CD4-positive, alpha-beta memory T cell (primary cell): ENCODE results near the gene ALX3. TPM values are rescaled to one million over a fixed set of nuclear protein-coding genes. Genes with fewer than 3 reads are reported as not detected.
"Not testable (repeated sequence)": the region's sequence is repeated elsewhere in the genome, so short reads cannot be mapped to it uniquely, and the experiment has no call there.

ENCODE experiments used
- CTCF ChIA-PET: fragments of 350-600 bp; sonication (Branson Sonifier 250); formaldehyde crosslinking; loops from one replicate; lab custom pipeline; 2021; ENCODE audit warnings: inconsistent platforms; ENCODE audit not compliant: partially characterized antibody; lab: Charles Lee
- POLR2A ChIA-PET: fragments of 350-600 bp; sonication (Branson Sonifier 250); formaldehyde crosslinking; loops from one replicate; lab custom pipeline; 2021; ENCODE audit not compliant: partially characterized antibody; lab: Charles Lee
- DNase-seq, 5 donors: peaks; one replicate each; pipeline versions ENCODE4 v3.0.0 to v3.0.0-alpha.2; 2020 to 2022; ENCODE audit warnings: mixed read lengths in 1 of 5
- H3K27ac ChIP-seq: one replicate; pipeline ENCODE4 v1.7.0; 2013; ENCODE audit warnings: low read depth, low read length
- H3K27me3 ChIP-seq: 2 replicates; pipeline ENCODE4 v1.7.0; 2013; ENCODE audit warnings: mild to moderate bottlenecking, low read length, moderate library complexity; ENCODE audit not compliant: insufficient read depth
- H3K36me3 ChIP-seq: 2 replicates; pipeline ENCODE4 v1.7.0; 2013; ENCODE audit warnings: mild to moderate bottlenecking, low read length, moderate library complexity; ENCODE audit not compliant: insufficient read depth
- H3K4me1 ChIP-seq: 2 replicates; pipeline ENCODE4 v1.7.0; 2013; ENCODE audit warnings: mild to moderate bottlenecking, low read length, moderate library complexity; ENCODE audit not compliant: insufficient read depth
- H3K4me3 ChIP-seq, 2 donors: one replicate each; pipeline ENCODE4 v1.7.0; 2013; ENCODE audit warnings: low read length in 2 of 2, mild to moderate bottlenecking in 1 of 2
- H3K9me3 ChIP-seq, 2 donors: one replicate each; pipeline ENCODE4 v1.7.0; 2013; ENCODE audit warnings: low read length in 2 of 2, control low read depth in 1 of 2; ENCODE audit not compliant: control insufficient read depth in 1 of 2
- H3K27ac Mint-ChIP-seq, 7 donors: one replicate each; pipeline ENCODE4 v1.8.0; 2020 to 2021; ENCODE audit warnings: mixed read lengths in 7 of 7, mild to moderate bottlenecking in 6 of 7, inconsistent platforms in 3 of 7, moderate library complexity in 3 of 7
- H3K27me3 Mint-ChIP-seq, 2 donors: one replicate each; pipeline ENCODE4 v1.8.0; 2020 to 2021; ENCODE audit warnings: mixed read lengths in 2 of 2
- H3K36me3 Mint-ChIP-seq, 2 donors: one replicate each; pipeline ENCODE4 v1.8.0; 2020 to 2021; ENCODE audit warnings: mixed read lengths in 2 of 2, inconsistent platforms in 1 of 2, mild to moderate bottlenecking in 1 of 2
- H3K4me1 Mint-ChIP-seq, 4 donors: one replicate each; pipeline ENCODE4 v1.8.0; 2020 to 2021; ENCODE audit warnings: mixed read lengths in 4 of 4, mild to moderate bottlenecking in 1 of 4
- H3K4me3 Mint-ChIP-seq, 8 donors: one replicate each; pipeline ENCODE4 v1.8.0; 2020 to 2021; ENCODE audit warnings: mixed read lengths in 8 of 8, mild to moderate bottlenecking in 7 of 8, moderate library complexity in 6 of 8, inconsistent platforms in 3 of 8
- H3K9me3 Mint-ChIP-seq, 8 donors: one replicate each; pipeline ENCODE4 v1.8.0; 2020 to 2021; ENCODE audit warnings: mixed read lengths in 8 of 8, mild to moderate bottlenecking in 5 of 8, inconsistent platforms in 3 of 8, moderate library complexity in 1 of 8
- intact Hi-C: fragments of 100-400 bp; cut with micrococcal nuclease; formaldehyde crosslinking; loops from one replicate; pipeline ENCODE4 v1.15.1; 2023
- polyA plus RNA-seq, 2 donors: library from polyadenylated mRNA; unstranded; fragments of 300-500 nt; fragmentation: Illumina TruSeq; gene quantifications; one replicate each; pipeline ENCODE4 v1.2.3, GENCODE V29; 2021
- total RNA-seq, 2 experiments: library from RNA; stranded (reverse); gene quantifications; one replicate each; pipeline ENCODE4 v1.2.3, GENCODE V29; 2021

Gene ALX3
- total and polyA plus RNA-seq, 4 experiments from 2014 or later, result not detected

DNA sequence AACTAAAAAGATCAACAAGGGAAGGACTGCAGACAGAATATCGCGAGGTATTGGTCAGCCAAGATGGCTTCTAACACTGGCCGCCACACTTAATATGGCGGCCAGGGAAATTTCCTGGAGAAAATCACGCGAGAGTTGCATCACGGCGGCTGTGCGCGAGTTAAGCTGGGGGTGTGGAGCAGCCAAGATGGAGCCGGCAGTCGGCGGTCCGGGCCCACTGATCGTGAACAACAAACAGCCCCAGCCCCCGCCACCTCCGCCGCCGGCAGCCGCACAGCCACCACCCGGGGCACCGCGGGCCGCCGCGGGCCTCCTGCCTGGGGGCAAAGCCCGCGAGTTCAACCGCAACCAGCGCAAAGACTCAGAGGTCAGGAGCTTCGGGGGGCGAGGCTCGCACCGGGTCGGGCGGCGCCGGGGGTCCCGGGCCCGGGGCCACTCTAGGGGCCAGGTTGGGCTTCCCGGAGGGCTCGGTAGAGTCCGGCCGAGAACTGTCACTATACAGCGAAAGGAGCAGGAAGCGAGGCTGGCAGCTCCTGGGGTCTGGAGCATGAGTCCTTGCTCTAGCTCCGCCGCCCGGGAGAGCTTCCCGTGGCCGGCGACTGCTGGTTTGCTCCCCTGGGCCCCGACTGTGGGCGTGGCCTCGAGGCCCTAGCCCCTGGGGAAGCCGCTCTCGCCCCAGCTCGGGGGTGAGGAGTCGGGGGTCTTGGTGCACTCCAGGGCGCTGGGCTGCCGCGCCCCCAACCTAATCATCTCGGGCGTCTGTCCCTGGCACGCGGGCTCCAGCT lies 35.8 kb downstream of the ALX3 start, which contains the start of gene STRIP1:
Gene STRIP1, plus strand, starts transcription at position 174 of the 785 bp plus-strand sequence. Its CDS starts 14 bp downstream, at position 188.
- ChIA-PET CTCF (interaction anchor here (1.2 to 9.3 kb wide), 5 partner anchors 14 to 305 kb away, joined by 3 to 120 read pairs (median 5); partner anchors contain the start of genes AHCYL1 and RBM15), POLR2A (interaction anchor here (0.7 to 2.7 kb wide), 33 partner anchors 9 to 1343 kb away, joined by 3 to 33 read pairs (median 4); partner anchors contain the start of genes AHCYL1, ATXN7L2, CYB561D1 and GNAI3)
- Histone ChIP-seq H3K27me3 (no peaks in the 10 kb centered on the region), H3K27ac (peak within 1 kb of the TSS; percentile 97), H3K36me3 (peaks cover 20% of the 10 kb centered on the region), H3K9me3 (no peaks in the 10 kb centered on the region), H3K4me3 (peak within 1 kb of the TSS; percentile 74 to 80), H3K4me1 (peaks cover 44% of the 10 kb centered on the region)
- Mint-ChIP-seq H3K27me3 (no peaks in the 10 kb centered on the region), H3K4me1 (peaks cover 34 to 66% (median 48%) of the 10 kb centered on the region in 4 donors), H3K36me3 (peaks cover 13 to 37% of the 10 kb centered on the region in 2 donors), H3K27ac (peak within 1 kb of the TSS; percentile 83 to 98 (median 95)), H3K9me3 (peaks cover 0 to 6% (median 0%) of the 10 kb centered on the region in 8 donors), H3K4me3 (peak within 1 kb of the TSS; percentile 93 to 98 (median 97))
- intact Hi-C loops, result loop anchor here (1.0 to 5.0 kb wide), 8 partner anchors 50 to 928 kb away; partner anchors contain the start of genes AHCYL1, ATXN7L2, LAMTOR5 and LRIF1
- DNase-seq, result peak; percentile 93 to 95 (median 95)

DNA sequence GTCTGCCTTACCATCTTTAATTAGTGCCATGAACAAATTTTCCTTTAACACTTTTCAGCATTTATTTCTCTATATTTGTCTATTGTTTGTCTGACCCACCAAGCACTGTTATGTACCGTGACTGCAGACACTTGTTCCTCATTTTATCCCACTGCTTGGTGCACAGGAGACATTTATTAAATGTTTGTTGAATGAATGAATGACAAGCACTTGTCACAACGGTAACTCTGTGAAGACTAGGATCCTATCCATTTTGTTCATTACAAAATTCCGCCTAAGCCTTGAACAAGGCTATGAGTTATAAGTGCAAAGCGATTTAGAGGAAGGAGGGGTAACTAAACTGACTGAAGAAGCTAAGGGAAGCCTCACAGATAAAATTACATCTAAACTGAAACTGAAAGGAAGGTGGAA lies 36.4 kb downstream of the ALX3 start:
- Mint-ChIP-seq H3K27me3 (no peaks in the 10 kb centered on the region), H3K36me3 (peaks cover 10 to 31% of the 10 kb centered on the region in 2 donors), H3K4me3 (peak overlapping the region; percentile 93 to 98 (median 97)), H3K9me3 (peaks cover 0 to 6% (median 0%) of the 10 kb centered on the region in 8 donors), H3K27ac (peak overlapping the region; percentile 83 to 98 (median 95)), H3K4me1 (peaks cover 34 to 68% (median 49%) of the 10 kb centered on the region in 4 donors)
- ChIA-PET POLR2A (interaction anchor here (0.8 to 2.7 kb wide), 27 partner anchors 9 to 1342 kb away, joined by 3 to 33 read pairs (median 4); partner anchors contain the start of genes AHCYL1, ATXN7L2, GNAI3 and KCNC4), CTCF (interaction anchor here (1.2 to 9.3 kb wide), 4 partner anchors 13 to 305 kb away, joined by 3 to 120 read pairs (median 10); partner anchors contain the start of genes AHCYL1 and RBM15)
- H3K9me3 ChIP-seq, result no peaks in the 10 kb centered on the region
- intact Hi-C loops, result loop anchor here (1.0 to 5.0 kb wide), 8 partner anchors 50 to 928 kb away; partner anchors contain the start of genes AHCYL1, ATXN7L2, LAMTOR5 and LRIF1
- H3K36me3 ChIP-seq, result peaks cover 14% of the 10 kb centered on the region
- H3K4me1 ChIP-seq, result peaks cover 44% of the 10 kb centered on the region
- H3K27me3 ChIP-seq, result no peaks in the 10 kb centered on the region
- peak overlapping the region; percentile 44 to 80 for H3K4me3 ChIP-seq
- peak overlapping the region; percentile 97 for H3K27ac ChIP-seq
- no peak for DNase-seq

DNA sequence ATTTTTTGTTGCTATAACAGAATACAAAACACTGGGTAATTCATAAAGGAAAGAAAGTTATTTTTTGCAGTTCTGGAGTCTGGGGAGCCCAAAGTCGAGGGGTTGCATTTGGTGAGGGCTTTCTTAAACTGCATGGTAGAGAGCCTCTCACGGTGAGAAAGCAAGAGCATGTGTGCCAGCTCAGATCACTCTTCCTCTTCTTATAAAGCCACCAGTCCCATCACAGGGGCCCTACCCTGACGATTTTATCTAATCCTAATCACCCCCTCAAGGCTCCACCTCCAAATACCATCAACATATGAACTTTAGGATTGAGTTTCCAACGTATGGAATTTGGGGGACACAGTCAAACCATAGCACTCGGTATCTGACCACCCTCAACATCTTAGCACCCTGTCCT lies 37.1 kb downstream of the ALX3 start:
- POLR2A ChIA-PET, result interaction anchor here (2.0 kb wide), 1 partner anchor 305 kb away, joined by 5 read pairs; the partner anchor contains the start of gene RBM15

DNA sequence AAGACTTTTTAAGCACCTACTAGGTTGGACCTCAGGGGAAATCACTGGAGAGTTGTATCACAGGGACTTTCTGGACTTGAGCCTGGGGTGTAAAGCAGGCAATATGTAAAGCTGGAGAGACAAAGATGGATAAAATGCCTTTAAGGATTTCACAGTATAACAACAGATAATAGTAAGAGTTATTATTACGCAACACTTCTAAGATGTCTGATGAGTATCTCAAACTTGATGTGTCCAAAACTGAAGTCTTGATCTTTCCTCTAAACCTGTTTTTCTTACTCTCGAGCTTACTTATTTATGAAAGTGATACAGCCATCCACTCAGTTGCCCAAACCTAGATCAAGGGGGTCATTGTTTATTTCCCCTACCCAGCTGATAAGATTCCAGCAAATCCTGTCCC lies 38.1 kb downstream of the ALX3 start:
- CTCF ChIA-PET, result interaction anchor here (1.1 to 4.4 kb wide), 4 partner anchors 21 to 164 kb away, joined by 3 to 41 read pairs (median 15); partner anchors contain the start of gene AHCYL1
- peaks cover 0 to 16% of the 10 kb centered on the region in 2 donors for H3K36me3 Mint-ChIP-seq
- Histone ChIP-seq H3K4me3 (no peak overlapping the region), H3K27ac (no peak overlapping the region), H3K4me1 (peaks cover 44% of the 10 kb centered on the region), H3K9me3 (no peaks in the 10 kb centered on the region), H3K27me3 (no peaks in the 10 kb centered on the region), H3K36me3 (no peaks in the 10 kb centered on the region)
- peaks cover 0 to 4% (median 0%) of the 10 kb centered on the region in 8 donors for H3K9me3 Mint-ChIP-seq
- H3K27ac Mint-ChIP-seq, result peak overlapping the region in 5 of 7 donors; percentile 2 to 83 (median 43)
- H3K4me3 Mint-ChIP-seq, result peak overlapping the region in 5 of 8 donors; percentile 5 to 47 (median 43)
- peaks cover 34 to 68% (median 49%) of the 10 kb centered on the region in 4 donors for H3K4me1 Mint-ChIP-seq
- DNase-seq, result no peak
- no peaks in the 10 kb centered on the region for H3K27me3 Mint-ChIP-seq
- POLR2A ChIA-PET, result interaction anchor here (2.0 kb wide), 1 partner anchor 306 kb away, joined by 5 read pairs; the partner anchor contains the start of gene RBM15
- intact Hi-C loops, result loop anchor here (5.0 kb wide), 3 partner anchors 550 to 930 kb away; partner anchors contain the start of genes ATXN7L2, LRIF1 and PSMA5

More for the DNA sequence above, 37.1 kb downstream of the ALX3 start:
- intact Hi-C loops, result loop anchor here (5.0 kb wide), 3 partner anchors 551 to 929 kb away; partner anchors contain the start of genes ATXN7L2, LRIF1 and PSMA5
- no peaks in the 10 kb centered on the region for H3K9me3 ChIP-seq
- H3K4me1 ChIP-seq, result peaks cover 44% of the 10 kb centered on the region
- peaks cover 0 to 6% (median 0%) of the 10 kb centered on the region in 8 donors for H3K9me3 Mint-ChIP-seq
- no peak for DNase-seq
- no peaks in the 10 kb centered on the region for H3K27me3 ChIP-seq
- peaks cover 8% of the 10 kb centered on the region for H3K36me3 ChIP-seq
- H3K27ac ChIP-seq, result peak overlapping the region; percentile 97
- peaks cover 34 to 68% (median 49%) of the 10 kb centered on the region in 4 donors for H3K4me1 Mint-ChIP-seq
- H3K27me3 Mint-ChIP-seq, result no peaks in the 10 kb centered on the region
- CTCF ChIA-PET, result no interaction called here
- H3K4me3 ChIP-seq, result peak overlapping the region in 1 of 2 donors; percentile 44
- H3K27ac Mint-ChIP-seq, result peak overlapping the region; percentile 42 to 98 (median 94)
- peaks cover 4 to 25% of the 10 kb centered on the region in 2 donors for H3K36me3 Mint-ChIP-seq
- peak overlapping the region in 4 of 8 donors; percentile 93 to 98 (median 97) for H3K4me3 Mint-ChIP-seq

DNA sequence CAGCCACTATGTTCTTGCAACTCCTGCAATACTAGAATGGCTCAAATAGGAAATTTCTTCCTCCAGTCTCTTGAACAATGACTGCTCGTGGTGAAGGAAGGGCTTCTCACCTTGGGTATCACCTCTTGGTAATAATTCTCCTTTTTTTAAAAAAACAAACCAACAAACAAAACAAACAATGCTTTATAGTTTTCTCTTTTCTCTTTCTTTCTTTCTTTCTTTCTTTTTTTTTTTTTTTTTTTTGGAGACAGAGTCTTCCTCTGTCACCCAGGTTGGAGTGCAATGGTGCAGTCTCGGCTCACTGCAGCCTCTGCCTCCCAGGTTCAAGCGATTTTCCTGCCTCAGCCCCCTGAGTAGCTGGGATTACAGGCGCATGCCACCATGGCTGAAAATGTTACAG lies 39.8 kb downstream of the ALX3 start:
- POLR2A ChIA-PET, result interaction anchor here (0.8 to 2.5 kb wide), 2 partner anchors 46 to 229 kb away, joined by 3 to 7 read pairs; partner anchors contain the start of gene AHCYL1
- not testable (repeated sequence) for H3K27me3 Mint-ChIP-seq, H3K27me3 ChIP-seq, H3K9me3 Mint-ChIP-seq, H3K9me3 ChIP-seq, DNase-seq, H3K36me3 Mint-ChIP-seq, H3K36me3 ChIP-seq
- Mint-ChIP-seq H3K27ac (peak overlapping the region; percentile 88 to 97 (median 96)), H3K4me3 (peak overlapping the region; percentile 83 to 90 (median 89)), H3K4me1 (peaks cover 27 to 55% (median 37%) of the 10 kb centered on the region in 4 donors)
- CTCF ChIA-PET, result interaction anchor here (0.7 to 4.4 kb wide), 24 partner anchors 7 to 547 kb away, joined by 3 to 44 read pairs (median 4); partner anchors contain the start of genes AHCYL1, ATXN7L2, GSTM2 and GSTM4
- H3K4me3 ChIP-seq, result peak overlapping the region; percentile 3 to 12
- intact Hi-C loops, result loop anchor here (5.0 kb wide), 3 partner anchors 548 to 932 kb away; partner anchors contain the start of genes ATXN7L2, LRIF1 and PSMA5
- peak overlapping the region; percentile 53 for H3K27ac ChIP-seq
- peaks cover 33% of the 10 kb centered on the region for H3K4me1 ChIP-seq

DNA sequence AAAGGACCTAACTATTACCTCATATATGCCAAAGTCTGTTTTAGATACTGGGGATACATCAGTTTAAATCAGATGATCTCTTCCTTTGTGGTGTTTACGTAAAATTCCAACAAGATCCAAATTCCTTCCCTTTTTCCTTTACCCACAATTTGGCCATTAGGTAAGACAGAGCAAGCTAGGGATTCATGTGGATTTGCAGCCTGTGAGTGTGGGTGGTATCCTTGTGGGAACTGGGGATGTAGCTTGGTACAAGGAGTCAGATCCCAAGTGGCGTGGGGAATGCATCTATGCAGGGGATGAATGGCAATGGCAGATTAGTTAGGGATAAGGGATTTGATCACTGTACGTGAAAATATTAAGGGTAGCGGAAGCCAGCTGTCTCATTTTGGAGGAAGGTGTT lies 45.9 kb downstream of the ALX3 start:
- Mint-ChIP-seq H3K9me3 (no peaks in the 10 kb centered on the region), H3K27ac (no peak overlapping the region), H3K4me3 (no peak overlapping the region), H3K36me3 (peaks cover 26 to 41% of the 10 kb centered on the region in 2 donors), H3K27me3 (no peaks in the 10 kb centered on the region), H3K4me1 (peaks cover 1 to 2% (median 2%) of the 10 kb centered on the region in 4 donors)
- Histone ChIP-seq H3K27ac (no peak overlapping the region), H3K4me3 (no peak overlapping the region), H3K36me3 (peaks cover 22% of the 10 kb centered on the region), H3K27me3 (no peaks in the 10 kb centered on the region), H3K4me1 (no peaks in the 10 kb centered on the region), H3K9me3 (no peaks in the 10 kb centered on the region)
- POLR2A ChIA-PET, result interaction anchor here (1.5 kb wide), 1 partner anchor 10 kb away, joined by 4 read pairs; the partner anchor contains the start of gene STRIP1
- intact Hi-C loops, result no loop called here
- no peak for DNase-seq
- CTCF ChIA-PET, result interaction anchor here (0.5 kb wide), 1 partner anchor 374 kb away, joined by 4 read pairs; no protein-coding TSS in a partner anchor
